HepG2 (cell line): ENCODE measurements around the gene CWF19L2. TPM values are rescaled to one million over a fixed set of nuclear protein-coding genes. Genes with fewer than 3 reads are reported as not detected.

Experiments
- ATAC-seq: fragments of 200-7000 bp; cut with Tn5 transposase; 3 replicates; pipeline ENCODE4 v1.9.1; 2020; ENCODE audit warnings: mild to moderate bottlenecking, moderate library complexity
- BruUV-seq: library from RNA; stranded (reverse); fragments of 400-500 nt; replicated peaks from 2 replicates; lab custom pipeline; 2021; lab: Mats Ljungman, UMichigan
- CTCF ChIA-PET: fragments of 300-600 bp; formaldehyde crosslinking; extraction: SDS; loops from one replicate; lab custom pipeline; 2021; ENCODE audit warnings: low total read pairs, inconsistent platforms, low intra/inter-chr PET ratio; lab: Yijun Ruan, JAX
- POLR2A ChIA-PET: fragments of 350-600 bp; sonication (Branson Sonifier 250); formaldehyde crosslinking; loops from one replicate; lab custom pipeline; 2020; ENCODE audit warnings: antibody characterized with exemption, inconsistent platforms; lab: Yijun Ruan, JAX
- DNase-seq: peaks from one replicate; pipeline ENCODE4 v3.0.0-alpha.2; 2015; ENCODE audit warnings: low spot score
- FAIRE-seq: peaks from 3 replicates; lab custom pipeline; 2011; peaks lifted over from hg19 to GRCh38; lab: Jason Lieb, UNC
- H2AFZ ChIP-seq: one replicate; pipeline ENCODE4 v1.6.1; 2011; ENCODE audit warnings: low read length, inconsistent platforms
- H3K27ac ChIP-seq: fragments of 300-600 bp; 3 replicates; pipeline ENCODE4 v1.8.0; 2011; ENCODE audit warnings: mixed run types, mild to moderate bottlenecking, mixed read lengths, low read length, inconsistent platforms; ENCODE audit not compliant: insufficient read depth; ENCODE audit errors: extremely low read length
- H3K27me3 ChIP-seq, 2 experiments: fragments of 200-600 bp in 1 of 2; 2 replicates in 1 of 2; 3 replicates in 1 of 2; pipeline versions ENCODE4 v1.6.0 to v1.8.0; 2011; ENCODE audit warnings: low read length in 2 of 2, mild to moderate bottlenecking in 2 of 2, moderate library complexity in 2 of 2, inconsistent platforms in 1 of 2; ENCODE audit not compliant: insufficient read depth in 2 of 2, control insufficient read depth in 1 of 2
- H3K36me3 ChIP-seq, 2 experiments: fragments of 200-600 bp in 1 of 2; replicated peaks in 1 of 2; 2 replicates in 1 of 2; 3 replicates in 1 of 2; pipeline versions ENCODE4 v1.5.1 to v1.8.0; 2011; ENCODE audit warnings: low read length in 2 of 2, inconsistent platforms in 1 of 2; ENCODE audit not compliant: insufficient read depth in 2 of 2, control insufficient read depth in 1 of 2
- H3K4me1 ChIP-seq: 2 replicates; pipeline ENCODE4 v1.5.1; 2012; ENCODE audit warnings: low read length, inconsistent platforms; ENCODE audit not compliant: insufficient read depth
- H3K4me2 ChIP-seq: 2 replicates; pipeline ENCODE4 v1.6.0; 2011; ENCODE audit warnings: low read depth, low read length, inconsistent platforms
- H3K4me3 ChIP-seq, 3 experiments: fragments of 200-600 bp in 1 of 3; sonication (generic), shearing (Covaris generic) in 1 of 3; replicated peaks in 1 of 3; 2 replicates each; pipeline ENCODE4 v1.5.1; 2011 to 2016; ENCODE audit warnings: low read length in 3 of 3, inconsistent platforms in 2 of 3, low read depth in 2 of 3, mild to moderate bottlenecking in 2 of 3, control low read depth in 1 of 3, mixed read lengths in 1 of 3; ENCODE audit not compliant: insufficient read depth in 1 of 3
- H3K79me2 ChIP-seq: one replicate; pipeline ENCODE4 v1.6.1; 2011; ENCODE audit warnings: low read length, inconsistent platforms; ENCODE audit not compliant: insufficient read depth
- H3K9ac ChIP-seq: 2 replicates; pipeline ENCODE4 v1.6.0; 2011; ENCODE audit warnings: mild to moderate bottlenecking, low read depth, low read length, inconsistent platforms; ENCODE audit not compliant: insufficient read depth
- H3K9me3 ChIP-seq: 2 replicates; pipeline ENCODE4 v1.5.1; 2012; ENCODE audit warnings: mild to moderate bottlenecking, low read length
- H4K20me1 ChIP-seq: 2 replicates; pipeline ENCODE4 v1.6.0; 2011; ENCODE audit warnings: inconsistent platforms, mild to moderate bottlenecking, low read length, moderate library complexity; ENCODE audit not compliant: insufficient read depth
- HMG20B ChIP-seq: conservative IDR thresholded peaks from 2 replicates; pipeline ENCODE4 v1.6.1; 2016; ENCODE audit warnings: missing genetic modification reagents, missing compliant biosample characterization
- NFYC ChIP-seq: IDR thresholded peaks from 2 replicates; pipeline ENCODE4 v1.6.1; 2016; ENCODE audit warnings: missing genetic modification reagents, missing compliant biosample characterization
- ZFP36L1 ChIP-seq: sonication (generic); formaldehyde crosslinking; IDR thresholded peaks from 2 replicates; pipeline ENCODE4 v1.8.0; 2022; ENCODE audit warnings: mild to moderate bottlenecking, missing genetic modification reagents, moderate library complexity
- ZFP36L2 ChIP-seq: sonication (generic); formaldehyde crosslinking; IDR thresholded peaks from 2 replicates; pipeline ENCODE4 v1.4.0; 2020; ENCODE audit warnings: missing genetic modification reagents
- ZFP41 ChIP-seq: sonication (generic); formaldehyde crosslinking; IDR thresholded peaks from 2 replicates; pipeline ENCODE4 v1.4.0; 2020; ENCODE audit warnings: mild to moderate bottlenecking, missing genetic modification reagents, borderline replicate concordance
- ZNF562 ChIP-seq: sonication (generic); formaldehyde crosslinking; IDR thresholded peaks from 2 replicates; pipeline ENCODE4 v1.8.0; 2022; ENCODE audit warnings: missing genetic modification reagents, borderline replicate concordance
- in situ Hi-C: cut with HindIII; loops from 2 replicates; pipeline ENCODE4 v1.10.0; 2017; ENCODE audit warnings: low pct_unique_long_range_greater_than_20kb; ENCODE audit not compliant: extremely low pct_ligation_motif_present
- intact Hi-C: fragments of 100-400 bp; cut with micrococcal nuclease; formaldehyde crosslinking; loops from one replicate; pipeline ENCODE4 v1.10.0; 2022; ENCODE audit not compliant: unreplicated experiment
- polyA plus RNA-seq, 8 experiments: library from polyadenylated mRNA; depleted of rRNA in 3 of 8; stranded (reverse) in 7 of 8; unstranded in 1 of 8; fragments of >200 nt; fragmentation: Illumina TruSeq in 4 of 8; extraction: Trizol in 4 of 8; gene quantifications; 2 replicates each; pipeline versions ENCODE4 v1.2.1 to v1.2.3, GENCODE V29; 2011 to 2016; ENCODE audit warnings: low read depth in 4 of 8, missing spikeins in 1 of 8, mixed read lengths in 1 of 8; ENCODE audit not compliant: insufficient read depth in 1 of 8
- total RNA-seq, 5 experiments: library from RNA; depleted of rRNA; stranded (reverse); fragments of >200 nt; fragmentation: Illumina TruSeq; extraction: Trizol; gene quantifications; 2 replicates each; pipeline ENCODE4 v1.2.3, GENCODE V29; 2016; ENCODE audit warnings: low read depth in 1 of 5
- TF ChIP-seq, protein P1 (sequence below): sonication (generic); formaldehyde crosslinking; IDR thresholded peaks from 2 replicates; pipeline ENCODE4 v1.8.1; 2022; ENCODE audit warnings: mild to moderate bottlenecking, missing genetic modification reagents
- TF ChIP-seq, protein P2 (sequence below): sonication (generic); formaldehyde crosslinking; IDR thresholded peaks from 2 replicates; pipeline ENCODE4 v1.8.0; 2023; ENCODE audit warnings: mild to moderate bottlenecking, missing genetic modification reagents

The CWF19L2 gene
- total and polyA plus RNA-seq, 2 of the 13 experiments (the other 11 are each of a cell fraction or from before 2014, with no cell fraction given), result 2.2 to 18.6 TPM

GRCh38 chr11:107482234-107482633 lies 24.6 kb upstream of the CWF19L2 start (continued):
- TF ChIP-seq, protein P1, sequence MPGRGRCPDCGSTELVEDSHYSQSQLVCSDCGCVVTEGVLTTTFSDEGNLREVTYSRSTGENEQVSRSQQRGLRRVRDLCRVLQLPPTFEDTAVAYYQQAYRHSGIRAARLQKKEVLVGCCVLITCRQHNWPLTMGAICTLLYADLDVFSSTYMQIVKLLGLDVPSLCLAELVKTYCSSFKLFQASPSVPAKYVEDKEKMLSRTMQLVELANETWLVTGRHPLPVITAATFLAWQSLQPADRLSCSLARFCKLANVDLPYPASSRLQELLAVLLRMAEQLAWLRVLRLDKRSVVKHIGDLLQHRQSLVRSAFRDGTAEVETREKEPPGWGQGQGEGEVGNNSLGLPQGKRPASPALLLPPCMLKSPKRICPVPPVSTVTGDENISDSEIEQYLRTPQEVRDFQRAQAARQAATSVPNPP (CRISPR knock-in tag), result no peak
- TF ChIP-seq ZNF562 (no peak), ZFP36L2 (CRISPR knock-in tag) (no peak), HMG20B (CRISPR knock-in tag) (no peak)
- TF ChIP-seq, protein P2, sequence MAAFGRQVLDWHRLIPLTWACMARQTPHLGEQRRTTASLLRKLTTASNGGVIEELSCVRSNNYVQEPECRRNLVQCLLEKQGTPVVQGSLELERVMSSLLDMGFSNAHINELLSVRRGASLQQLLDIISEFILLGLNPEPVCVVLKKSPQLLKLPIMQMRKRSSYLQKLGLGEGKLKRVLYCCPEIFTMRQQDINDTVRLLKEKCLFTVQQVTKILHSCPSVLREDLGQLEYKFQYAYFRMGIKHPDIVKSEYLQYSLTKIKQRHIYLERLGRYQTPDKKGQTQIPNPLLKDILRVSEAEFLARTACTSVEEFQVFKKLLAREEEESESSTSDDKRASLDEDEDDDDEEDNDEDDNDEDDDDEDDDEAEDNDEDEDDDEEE (CRISPR knock-in tag), result no peak

GRCh38 chr11:107478922-107479321 lies 21.3 kb upstream of the CWF19L2 start:
- Histone ChIP-seq H3K9ac (no peak overlapping the region), H3K9me3 (no peaks in the 10 kb centered on the region), H3K4me1 (no peaks in the 10 kb centered on the region), H2AFZ (no peak overlapping the region), H3K4me3 (no peak overlapping the region), H3K27ac (no peak overlapping the region), H3K36me3 (no peaks in the 10 kb centered on the region), H4K20me1 (no peaks in the 10 kb centered on the region), H3K27me3 (no peaks in the 10 kb centered on the region), H3K79me2 (no peaks in the 10 kb centered on the region), H3K4me2 (no peak overlapping the region)
- BruUV-seq, result no TSS peak
- CTCF ChIA-PET, result no interaction called here
- ATAC-seq (no peak), DNase-seq (no peak), FAIRE-seq (no peak)
- TF ChIP-seq ZFP41 (CRISPR knock-in tag) (no peak), ZFP36L1 (no peak), NFYC (CRISPR knock-in tag) (no peak)
- intact Hi-C loops, result no loop called here
- POLR2A ChIA-PET, result no interaction called here
- in situ Hi-C loops, result no loop called here
